ENCODE measurements around the gene UBE2Z. TPM values are rescaled to one million over a fixed set of nuclear protein-coding genes. Genes with fewer than 3 reads are reported as not detected.

UBE2Z gene
- total and polyA plus RNA-seq, 2 experiments from 2014 or later, result 63.3 to 66.7 TPM

GRCh38 chr17:48893646-48894508 lies 14.3 kb upstream of the UBE2Z start:
- Histone ChIP-seq H3K4me3 (peak overlapping the region; percentile 25), H3K4me2 (peak overlapping the region; percentile 96), H3K79me2 (peaks cover 17% of the 10 kb centered on the region), H3K36me3 (replicated peaks; ENCODE audit: insufficient read depth, low read depth) (no peaks in the 10 kb centered on the region), H3K9me2 (replicated peaks; ENCODE audit: insufficient read depth) (no peaks in the 10 kb centered on the region), H3K9me3 (ENCODE audit: low read depth) (no peaks in the 10 kb centered on the region), H3K4me1 (ENCODE audit: insufficient read depth) (peaks cover 15% of the 10 kb centered on the region), H3K27me3 (no peaks in the 10 kb centered on the region), H2AFZ (no peak overlapping the region), H3K27ac (peak overlapping the region; percentile 81), H4K20me1 (ENCODE audit: insufficient read depth, poor library complexity, severe bottlenecking) (no peaks in the 10 kb centered on the region)
- WGBS (ENCODE audit: low lambda C conversion rate, missing lambda C conversion rate), result 63% methylated on average over 5 of the region's 5 CpGs
- no peak for TF ChIP-seq EZH2 (IDR thresholded peaks at IDR 0.05; ENCODE audit: borderline replicate concordance)
- TF ChIP-seq CTCF (IDR thresholded peaks at IDR 0.05; ENCODE audit: poor library complexity), result no peak
- no peak for TF ChIP-seq EZH2phosphoT487 (IDR thresholded peaks at IDR 0.05; ENCODE audit: low read depth, severe bottlenecking, unreplicated experiment)
- no peak for DNase-seq (ENCODE audit: low spot score)

- Histone ChIP-seq H3K36me3 (replicated peaks; ENCODE audit: insufficient read depth, low read depth) (no peaks in the 10 kb centered on the region), H2AFZ (no peak overlapping the region), H3K4me3 (no peak overlapping the region), H3K9me2 (replicated peaks; ENCODE audit: insufficient read depth) (no peaks in the 10 kb centered on the region), H4K20me1 (ENCODE audit: insufficient read depth, poor library complexity, severe bottlenecking) (no peaks in the 10 kb centered on the region), H3K4me2 (no peak overlapping the region), H3K9me3 (ENCODE audit: low read depth) (no peaks in the 10 kb centered on the region), H3K79me2 (peaks cover 17% of the 10 kb centered on the region), H3K4me1 (ENCODE audit: insufficient read depth) (peaks cover 15% of the 10 kb centered on the region), H3K27ac (no peak overlapping the region), H3K27me3 (no peaks in the 10 kb centered on the region)
- DNase-seq (ENCODE audit: low spot score), result no peak
- WGBS (ENCODE audit: low lambda C conversion rate, missing lambda C conversion rate), result 96% methylated on average over 3 of the region's 3 CpGs
- TF ChIP-seq EZH2phosphoT487 (IDR thresholded peaks at IDR 0.05; ENCODE audit: low read depth, severe bottlenecking, unreplicated experiment) (no peak), CTCF (IDR thresholded peaks at IDR 0.05; ENCODE audit: poor library complexity) (no peak), EZH2 (IDR thresholded peaks at IDR 0.05; ENCODE audit: borderline replicate concordance) (no peak)
Measured at GRCh38 chr17:48894886-48895285, 13.3 kb upstream of the UBE2Z start.

- H3K4me3 ChIP-seq, result no peak overlapping the region
- DNase-seq (ENCODE audit: low spot score), result no peak
- H3K9me3 ChIP-seq (ENCODE audit: low read depth), result no peaks in the 10 kb centered on the region
- peaks cover 4% of the 10 kb centered on the region for H3K79me2 ChIP-seq
- H3K27me3 ChIP-seq, result no peaks in the 10 kb centered on the region
- H3K4me1 ChIP-seq (ENCODE audit: insufficient read depth), result no peaks in the 10 kb centered on the region
- no peaks in the 10 kb centered on the region for H3K36me3 ChIP-seq (replicated peaks; ENCODE audit: insufficient read depth, low read depth)
- H3K9me2 ChIP-seq (replicated peaks; ENCODE audit: insufficient read depth), result no peaks in the 10 kb centered on the region
- TF ChIP-seq EZH2 (IDR thresholded peaks at IDR 0.05; ENCODE audit: borderline replicate concordance) (no peak), CTCF (IDR thresholded peaks at IDR 0.05; ENCODE audit: poor library complexity) (no peak), EZH2phosphoT487 (IDR thresholded peaks at IDR 0.05; ENCODE audit: low read depth, severe bottlenecking, unreplicated experiment) (no peak)
- no peak overlapping the region for H2AFZ ChIP-seq
- WGBS (ENCODE audit: low lambda C conversion rate, missing lambda C conversion rate), result 86% methylated on average over 1 of the region's 1 CpG
- H4K20me1 ChIP-seq (ENCODE audit: insufficient read depth, poor library complexity, severe bottlenecking), result no peaks in the 10 kb centered on the region
- no peak overlapping the region for H3K4me2 ChIP-seq
- no peak overlapping the region for H3K27ac ChIP-seq
Measured at GRCh38 chr17:48901241-48901640, 7.0 kb upstream of the UBE2Z start.

Data from hepatocyte (in vitro differentiated cells).